HG03175 (cell line): ENCODE measurements around the gene STMN3.
"Not testable (repeated sequence)": the region's sequence is repeated elsewhere in the genome, so short reads cannot be mapped to it uniquely, and the experiment has no call there.

Source experiments
- ATAC-seq: cut with Tn5 transposase; IDR thresholded peaks from one replicate; pipeline ENCODE4 v1.9.1; 2021; ENCODE audit warnings: mild to moderate bottlenecking, moderate library complexity; ENCODE audit not compliant: unreplicated experiment

Gene STMN3

DNA sequence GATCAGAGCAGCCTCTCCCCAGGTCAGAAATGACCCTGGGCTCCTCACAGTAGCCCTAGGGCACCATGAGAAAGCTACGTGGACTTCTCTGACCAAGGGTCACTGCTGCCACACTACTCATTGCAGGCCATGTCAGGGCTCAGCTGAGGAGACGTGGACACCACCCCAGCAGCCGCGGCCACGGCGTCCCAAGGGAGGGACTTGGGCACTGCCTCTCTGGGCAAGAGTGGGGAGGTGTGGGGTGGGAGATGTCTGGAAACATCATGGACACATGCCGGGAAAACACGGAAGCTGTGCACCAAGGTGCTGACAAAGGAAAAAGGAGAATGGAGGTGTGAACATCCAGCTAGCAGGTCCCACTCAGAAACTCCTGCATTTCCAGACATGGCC, 35.4 kb downstream of the STMN3 start:
- ATAC-seq = no peak

DNA sequence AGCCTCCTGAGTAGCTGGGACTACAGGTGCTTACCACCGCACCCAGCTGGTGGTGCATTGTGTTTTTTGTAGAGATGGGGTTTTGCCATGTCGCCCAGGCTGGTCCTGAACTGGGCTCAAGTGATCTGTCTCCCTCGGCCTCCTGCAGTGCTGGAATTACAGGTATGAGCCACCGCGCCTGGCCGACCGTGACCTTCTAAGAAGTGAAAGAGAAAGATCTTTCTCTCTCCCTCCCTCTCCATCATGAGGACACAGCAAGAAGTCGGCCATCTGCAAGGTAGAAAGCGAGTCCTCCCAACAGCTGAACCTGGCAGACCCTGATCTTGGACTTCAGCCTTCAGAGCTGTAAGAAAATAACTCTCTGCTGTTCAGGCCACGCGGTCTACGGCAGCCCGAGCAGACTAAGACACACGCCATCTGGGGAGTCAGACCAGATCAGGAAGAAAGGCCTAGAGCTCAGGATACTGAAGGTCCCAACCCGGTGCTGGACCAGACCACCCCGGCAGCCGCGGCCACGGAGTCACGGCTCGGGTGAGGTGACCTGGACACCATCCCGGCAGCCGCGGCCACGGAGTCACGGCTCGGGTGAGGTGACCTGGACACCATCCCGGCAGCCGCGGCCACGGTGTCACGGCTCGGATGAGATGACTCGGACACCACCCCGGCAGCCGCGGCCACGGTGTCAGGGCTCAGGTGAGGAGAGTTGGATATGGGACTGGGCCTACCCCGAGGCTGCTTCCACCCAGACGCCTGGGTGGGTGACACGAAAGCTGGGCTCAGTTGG, 35.9 kb downstream of the STMN3 start:
- no peak for ATAC-seq

DNA sequence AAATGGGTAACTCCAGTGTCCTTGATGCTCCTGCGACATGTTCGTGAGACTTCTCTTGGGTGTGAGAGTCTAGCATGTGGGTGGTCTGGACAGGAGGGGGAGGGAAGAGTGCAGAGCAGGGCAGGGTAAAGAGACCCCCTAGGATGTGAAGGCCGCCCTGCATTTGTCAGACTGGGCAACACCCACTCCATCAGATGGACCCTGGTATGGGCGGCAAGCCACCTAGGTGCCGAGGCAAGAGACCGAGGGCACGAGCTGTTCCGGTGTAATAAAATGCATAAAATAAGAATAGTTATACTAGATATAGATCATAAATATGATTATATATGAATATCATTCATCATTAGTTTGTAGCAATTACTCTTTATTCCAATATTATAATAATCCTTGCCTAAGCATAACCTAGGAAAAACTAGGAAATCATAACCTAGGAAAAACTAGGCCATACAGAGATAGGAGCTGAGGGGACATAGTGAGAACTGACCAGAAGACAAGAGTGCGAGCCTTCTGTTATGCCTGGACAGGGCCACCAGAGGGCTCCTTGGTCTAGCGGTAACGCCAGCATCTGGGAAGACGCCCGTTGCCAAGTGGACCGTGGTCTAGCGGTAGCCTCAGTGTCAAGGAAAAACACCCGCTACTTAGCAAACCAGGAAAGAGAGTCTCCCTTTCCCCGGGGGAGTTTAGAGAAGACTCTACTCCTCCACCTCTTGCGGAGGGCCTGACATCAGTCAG, 39.2 kb downstream of the STMN3 start:
- ATAC-seq = not testable (repeated sequence)

DNA sequence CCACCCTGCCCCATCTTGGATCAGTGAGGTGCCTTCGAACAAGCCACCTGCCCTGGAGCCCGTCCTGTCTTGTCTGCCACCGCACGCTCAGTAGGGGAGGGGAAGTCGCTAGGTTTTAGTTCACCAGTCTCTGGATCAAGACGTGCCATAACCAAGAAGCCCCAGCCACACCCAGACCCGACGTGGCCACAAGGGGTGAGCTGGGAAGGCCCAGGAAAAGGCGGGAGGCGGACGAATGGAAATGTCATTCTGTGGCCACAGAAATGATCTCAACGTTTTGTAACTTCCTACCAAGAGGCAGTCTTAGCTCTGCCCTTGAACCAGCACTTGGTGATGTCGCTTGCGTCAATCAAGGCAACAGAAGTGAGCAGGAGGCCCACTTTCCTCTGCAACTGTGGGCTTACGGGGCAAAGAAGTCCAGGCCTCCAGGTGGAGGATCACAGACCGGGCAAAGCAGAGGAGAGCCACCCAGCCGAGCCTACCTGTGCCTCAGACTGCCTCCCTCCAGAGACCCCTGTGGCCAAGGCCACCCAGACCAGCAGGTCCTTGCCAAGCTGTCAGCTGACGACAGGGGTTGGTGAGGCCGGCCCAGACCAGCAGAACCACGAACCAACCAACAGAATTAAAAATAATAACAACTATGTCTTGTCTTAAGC, 40.8 kb downstream of the STMN3 start:
- no peak for ATAC-seq

DNA sequence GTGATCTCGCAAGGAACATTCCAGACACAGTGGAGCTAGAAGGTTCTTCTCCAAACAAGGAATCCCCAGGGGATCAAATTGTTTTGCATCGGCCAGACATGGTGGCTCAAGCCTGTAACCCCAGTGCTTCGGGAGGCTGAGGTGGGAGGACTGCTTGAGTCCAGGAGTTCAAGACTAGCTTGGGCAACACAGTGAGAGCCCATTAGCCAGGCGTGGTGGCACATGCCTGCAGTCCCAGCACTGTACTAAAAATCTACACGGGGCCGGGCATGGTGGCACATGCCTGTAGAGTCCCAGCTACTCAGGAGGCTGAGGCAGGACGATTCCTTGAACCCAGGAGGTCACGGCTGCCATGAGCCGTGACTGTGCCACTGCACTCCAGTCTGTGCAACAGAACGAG, 41.6 kb downstream of the STMN3 start:
- no peak for ATAC-seq

DNA sequence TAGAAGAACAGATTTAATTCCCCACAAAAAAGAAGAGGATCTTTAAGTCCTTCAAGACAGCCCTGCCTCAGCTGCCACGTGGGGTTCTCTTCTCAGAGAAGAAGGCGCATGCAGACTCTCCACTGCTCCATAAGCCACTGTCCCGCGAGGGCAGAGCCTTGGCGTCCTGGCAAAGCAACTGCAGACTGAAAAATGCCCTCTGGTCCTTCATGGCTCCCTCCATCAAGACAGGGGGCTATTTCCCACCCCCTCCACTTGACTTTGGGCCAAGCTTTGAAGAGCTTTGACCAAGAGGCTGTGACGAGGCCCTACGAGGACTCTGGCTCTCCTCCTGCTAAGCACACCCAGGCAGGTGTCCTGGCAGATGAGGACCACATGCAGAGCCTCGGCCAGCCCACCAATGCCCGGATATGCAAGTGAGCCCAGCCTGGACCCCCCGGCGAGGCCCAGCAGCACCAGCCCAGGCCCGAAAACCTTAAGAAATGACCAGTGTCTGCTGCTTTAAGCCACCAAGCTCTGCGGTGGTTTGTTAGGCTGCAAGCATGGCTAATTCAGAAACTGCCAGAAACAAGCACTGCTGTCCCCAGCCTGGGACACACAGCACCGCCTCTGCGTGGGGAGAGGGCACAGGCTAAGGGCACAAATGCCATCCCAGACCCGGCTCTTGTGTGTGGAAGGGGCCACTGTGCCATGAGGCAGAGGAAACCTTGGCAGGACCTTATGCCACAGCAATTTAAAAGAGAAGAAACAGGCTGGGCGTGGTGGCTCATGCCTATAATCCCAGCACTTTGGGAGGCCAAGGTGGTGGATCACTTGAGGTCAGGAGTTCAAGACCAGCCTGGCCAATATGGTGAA, 42.4 kb downstream of the STMN3 start:
- no peak for ATAC-seq

DNA sequence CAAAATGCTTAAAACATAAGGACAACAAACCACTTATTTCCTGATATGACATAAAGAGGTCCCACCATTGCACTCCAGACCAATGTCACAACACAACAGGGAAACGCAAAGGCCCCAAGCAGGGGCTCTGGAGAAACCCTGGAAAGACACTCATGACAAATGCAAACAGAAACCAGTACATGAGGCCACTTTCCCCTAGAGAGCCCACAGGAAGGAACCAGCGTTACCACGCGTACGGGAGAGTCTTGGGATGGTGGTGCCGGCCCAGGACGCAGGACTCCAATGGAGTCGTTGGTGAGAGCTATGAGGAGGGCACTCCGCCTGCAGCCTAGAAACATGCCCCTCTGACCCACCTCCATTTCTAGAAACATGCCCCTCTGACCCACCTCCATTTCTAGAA, 46.5 kb downstream of the STMN3 start:
- no peak for ATAC-seq

DNA sequence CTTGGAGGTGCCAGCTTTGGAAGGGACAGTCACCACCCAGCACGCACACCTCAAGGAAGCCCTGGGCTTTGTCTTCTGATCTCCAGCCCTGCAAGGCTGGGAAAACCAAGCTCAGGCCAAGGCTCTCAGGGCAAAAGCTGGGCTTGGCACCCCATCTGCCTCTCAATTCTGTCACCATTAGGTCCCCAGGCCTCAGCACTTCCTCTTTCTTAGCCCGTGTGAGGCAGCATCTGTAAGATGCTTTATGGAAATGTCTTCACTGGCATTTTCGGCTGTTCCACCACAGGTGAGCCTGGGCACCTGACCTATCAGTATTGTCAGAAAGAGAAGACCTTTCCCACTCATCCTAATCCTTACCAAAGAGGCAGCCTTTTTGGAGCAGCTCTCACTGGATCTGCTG, 50.9 kb downstream of the STMN3 start:
- no peak for ATAC-seq

DNA sequence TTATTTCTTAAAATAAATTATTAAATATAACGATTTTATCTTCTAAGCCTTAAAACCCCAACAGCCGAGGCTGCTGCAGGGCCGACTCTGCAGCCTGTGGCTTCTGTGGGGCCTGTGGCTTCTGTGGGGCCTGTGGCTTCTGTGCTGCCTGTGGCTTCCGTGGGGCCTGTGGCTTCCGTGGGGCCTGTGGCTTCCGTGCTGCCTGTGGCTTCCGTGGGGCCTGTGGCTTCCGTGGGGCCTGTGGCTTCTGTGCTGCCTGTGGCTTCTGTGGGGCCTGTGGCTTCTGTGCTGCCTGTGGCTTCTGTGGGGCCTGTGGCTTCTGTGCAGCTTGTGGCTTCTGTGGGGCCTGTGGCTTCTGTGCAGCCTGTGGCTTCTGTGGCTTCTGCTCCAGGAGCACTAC, 51.5 kb downstream of the STMN3 start:
- ATAC-seq = not testable (repeated sequence)

DNA sequence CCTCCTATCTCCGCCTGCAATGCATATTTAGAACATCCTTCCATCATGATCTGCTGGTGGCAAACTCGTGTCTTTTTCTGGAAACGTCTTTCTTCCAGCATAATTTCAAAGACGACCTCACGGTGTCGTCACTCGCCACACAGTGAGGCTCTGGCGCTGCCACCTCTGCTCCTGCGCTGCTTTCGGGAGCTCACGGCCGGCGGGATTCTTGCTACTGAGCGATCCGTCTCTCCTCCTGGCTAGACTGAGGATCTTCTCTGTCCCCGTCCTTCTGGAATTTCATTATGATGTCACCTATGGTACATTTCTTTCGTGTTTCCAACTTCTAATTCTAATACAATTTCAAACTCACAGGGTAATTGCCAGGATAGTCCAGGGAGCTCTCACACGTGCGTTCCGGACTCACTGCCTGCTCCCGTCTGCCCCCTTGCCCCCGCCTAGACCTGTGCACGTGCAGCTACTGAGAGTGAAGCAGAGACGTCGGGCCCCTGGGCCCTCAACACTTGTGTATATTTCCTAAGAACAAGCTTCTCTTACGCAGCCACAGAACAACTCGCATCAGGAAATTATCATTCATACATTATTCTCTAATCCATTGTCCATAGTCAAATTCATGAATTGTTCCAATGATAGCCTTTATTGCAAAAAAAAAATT, 53.7 kb downstream of the STMN3 start:
- no peak for ATAC-seq

DNA sequence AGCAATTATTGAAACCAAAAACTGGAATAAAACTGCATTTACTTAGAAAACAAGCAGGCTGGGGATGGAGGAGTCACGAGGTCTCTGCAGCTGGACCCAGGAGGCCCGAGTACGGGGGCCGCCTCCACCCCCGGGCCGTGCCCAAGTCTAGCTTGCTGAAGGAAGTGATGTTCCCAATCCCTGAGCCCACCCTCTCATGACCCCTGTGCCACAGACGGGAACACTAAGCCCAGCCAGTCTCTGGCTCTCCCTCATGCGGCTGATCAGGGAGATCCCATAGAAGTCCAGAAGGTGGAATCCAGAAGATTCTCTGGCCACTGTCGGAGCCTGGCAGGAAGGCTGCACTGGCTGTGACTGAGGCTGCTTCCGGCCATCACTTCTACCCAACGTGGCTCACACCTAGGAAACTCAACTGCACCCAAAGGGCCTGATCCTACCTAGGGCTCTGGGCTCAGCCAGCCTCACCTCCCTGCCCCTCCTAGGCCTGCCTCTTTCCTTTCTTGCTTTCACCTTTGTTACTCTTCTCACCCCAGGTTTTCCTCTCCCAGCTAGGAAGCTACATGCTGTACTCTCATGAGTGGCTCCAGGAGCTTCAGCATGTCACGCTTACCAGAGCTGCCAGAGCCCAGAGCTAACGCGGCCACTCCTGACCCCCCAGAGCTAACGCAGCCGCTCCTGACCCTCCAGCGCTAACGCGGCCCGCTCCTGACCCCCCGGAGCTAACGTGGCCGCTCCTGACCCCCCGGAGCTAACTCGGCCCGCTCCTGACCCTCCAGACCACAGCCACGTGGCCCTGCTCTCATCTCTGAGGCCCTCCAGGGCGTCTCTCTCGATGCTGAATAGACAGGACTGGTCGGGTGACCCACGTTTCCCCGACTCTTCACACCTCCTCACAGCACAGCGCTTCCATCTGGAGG, 54.5 kb downstream of the STMN3 start:
- ATAC-seq = no peak

DNA sequence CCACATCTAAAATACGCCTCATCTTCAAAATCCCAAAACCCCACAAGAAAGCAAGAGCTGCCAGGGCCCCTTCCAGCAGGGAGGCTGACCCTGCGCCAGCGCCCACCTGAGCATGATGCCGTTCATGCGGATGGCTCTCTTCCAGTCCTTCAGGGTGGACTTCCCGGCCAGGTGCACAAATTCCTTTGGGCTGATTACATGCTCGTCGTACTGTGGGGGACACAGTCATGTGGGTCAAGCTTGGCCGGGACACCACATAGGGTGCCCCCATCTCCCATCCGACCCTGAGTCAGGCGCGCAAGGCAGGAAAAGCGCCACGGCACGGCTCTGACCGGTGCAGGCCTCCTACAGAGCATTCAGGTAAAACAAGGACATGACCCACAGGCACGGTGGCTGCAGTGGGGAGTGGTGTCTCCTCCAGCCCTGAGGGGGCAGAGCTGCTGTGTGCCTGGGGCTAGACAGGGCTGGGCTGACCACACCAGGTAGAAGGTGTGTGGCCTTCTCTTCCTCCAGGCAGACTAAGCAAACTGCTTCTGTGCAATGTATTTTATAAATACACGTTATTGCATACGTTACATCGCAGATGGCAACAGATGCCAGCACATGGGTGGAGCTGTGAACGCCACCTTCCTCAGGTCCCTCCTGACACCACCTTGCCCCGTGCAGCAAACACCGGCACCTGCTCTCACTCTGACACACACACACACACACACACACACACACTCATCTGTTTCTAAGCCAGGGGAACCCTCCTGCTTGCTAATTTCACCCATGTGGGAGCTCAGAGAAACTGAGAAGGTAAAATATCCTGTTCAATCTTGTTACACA, 55.4 kb downstream of the STMN3 start:
- no peak for ATAC-seq

DNA sequence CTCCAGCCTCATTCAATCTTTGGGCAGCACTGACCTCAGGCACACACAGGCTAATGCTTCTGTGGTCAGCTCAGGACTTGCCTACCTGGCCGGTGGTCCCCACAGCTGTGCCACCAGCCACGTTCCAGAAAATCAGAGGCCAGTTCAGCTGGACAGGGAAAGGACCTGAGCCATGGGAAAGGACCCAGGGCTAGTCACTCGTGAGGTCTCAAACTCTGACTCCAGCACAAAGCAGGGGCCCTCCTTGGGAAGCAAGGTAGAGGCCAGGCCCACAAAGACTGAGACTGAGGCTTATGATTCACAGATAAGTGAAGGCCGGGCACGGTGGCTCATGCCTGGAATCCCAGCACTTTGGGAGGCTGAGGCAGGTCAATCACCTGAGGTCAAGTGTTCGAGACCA, 56.8 kb downstream of the STMN3 start:
- no peak for ATAC-seq

DNA sequence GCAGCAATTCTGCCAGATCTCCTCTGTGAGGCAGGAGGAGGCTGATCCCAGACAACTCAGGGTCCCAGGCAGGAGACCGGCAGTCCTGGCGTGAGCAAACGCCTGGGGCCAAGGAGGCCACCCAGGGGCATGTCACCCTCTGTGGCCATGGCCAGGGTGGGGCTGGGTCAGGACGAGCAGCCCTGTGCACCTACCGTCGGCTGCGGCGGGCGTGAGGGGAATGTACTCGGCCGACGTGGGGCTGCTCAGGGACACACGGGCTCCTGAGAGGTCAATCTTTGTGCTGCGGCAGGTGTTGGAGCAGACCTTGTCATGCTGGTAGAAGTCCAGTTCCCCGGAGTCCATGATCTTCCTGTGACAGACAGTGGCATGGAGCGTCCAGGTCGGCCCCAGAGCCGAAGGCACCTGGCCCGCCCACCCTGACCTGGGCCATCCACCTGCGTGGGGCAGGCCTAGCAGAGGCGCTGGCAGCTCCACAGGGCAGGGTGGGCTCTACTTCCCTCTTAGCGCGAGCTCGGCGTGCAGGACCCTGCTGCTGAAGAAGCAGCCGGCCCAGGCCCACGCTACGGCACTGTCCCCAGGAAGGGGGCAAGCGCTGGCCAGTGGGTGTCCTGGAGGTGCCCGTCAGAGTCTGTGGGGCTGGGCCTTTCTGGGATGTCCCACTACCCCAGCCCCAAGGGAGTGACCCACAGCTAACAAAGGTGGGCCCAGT, 57.7 kb downstream of the STMN3 start:
- no peak for ATAC-seq

DNA sequence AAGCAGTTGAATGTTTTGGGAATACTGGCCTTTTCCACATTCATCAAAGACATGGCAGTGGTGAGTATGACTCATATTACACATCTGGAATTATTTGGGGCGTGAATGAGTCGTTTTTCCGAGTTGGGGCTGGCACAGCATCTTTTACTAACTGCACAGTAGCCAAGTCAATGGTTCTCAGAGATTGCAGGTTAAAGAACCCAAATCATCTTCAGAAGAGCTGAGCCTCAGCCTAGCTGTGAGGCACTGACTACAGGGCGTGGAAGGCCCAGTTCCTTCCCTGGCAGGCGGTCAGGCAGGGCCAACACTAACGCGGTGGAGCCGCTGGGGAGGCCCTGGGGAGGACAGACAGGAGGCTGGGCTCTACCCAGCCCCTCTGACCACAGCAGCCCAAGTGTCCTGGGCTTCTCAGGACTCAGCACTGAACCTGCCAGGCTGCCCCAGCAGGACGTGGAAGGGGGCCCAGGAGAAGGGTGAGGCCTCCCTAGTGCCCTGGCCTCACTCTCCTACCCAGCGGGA, 59.1 kb downstream of the STMN3 start:
- no peak for ATAC-seq

DNA sequence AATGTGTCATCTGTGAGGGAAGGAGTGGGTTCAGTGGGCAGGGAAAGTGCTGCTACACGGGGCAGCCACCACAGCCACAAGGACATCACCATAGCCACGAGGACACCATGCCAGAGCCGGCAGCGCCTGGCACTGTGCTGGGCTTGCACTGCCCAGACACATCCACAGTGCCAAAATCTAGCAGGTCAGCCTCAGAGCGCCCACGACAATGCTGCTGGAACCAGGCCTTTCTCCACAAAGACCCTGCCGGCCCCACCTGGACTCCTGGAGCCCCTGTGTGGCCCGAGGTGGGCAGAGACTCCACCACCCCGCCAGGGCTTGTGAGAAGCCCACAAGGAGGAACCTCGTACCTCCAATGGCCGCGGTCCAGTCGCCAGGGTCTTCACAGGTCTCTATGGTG, 60.6 kb downstream of the STMN3 start:
- ATAC-seq = no peak

DNA sequence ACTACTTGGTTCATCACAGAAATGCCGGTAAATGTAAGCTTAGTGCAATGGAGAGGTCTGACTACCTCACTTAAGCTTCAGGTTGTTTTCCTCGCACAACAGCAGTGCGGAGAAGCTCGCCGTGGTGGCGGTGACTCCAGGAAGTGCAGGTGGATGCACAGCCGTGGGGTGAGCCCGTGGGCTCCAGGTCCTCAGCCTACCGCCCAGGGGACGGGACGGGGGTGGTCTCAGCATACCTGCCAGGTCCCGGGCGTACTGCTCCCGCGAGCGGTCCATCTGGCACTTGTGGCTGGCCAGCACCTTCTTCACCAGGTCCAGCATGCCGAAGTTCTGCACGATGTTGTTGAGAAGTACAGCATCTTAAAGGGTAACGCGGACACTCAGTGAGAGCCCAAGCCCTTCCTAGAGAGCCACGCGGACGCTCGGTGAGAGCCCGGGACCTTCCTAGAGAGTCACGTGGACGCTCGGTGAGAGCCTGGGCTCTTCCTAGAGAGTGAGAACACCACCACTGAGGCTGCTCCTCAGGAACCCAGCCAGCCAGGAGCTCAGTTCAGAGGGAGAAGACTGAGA, 61.4 kb downstream of the STMN3 start:
- no peak for ATAC-seq
